GM18502 (cell line): Measurements from ENCODE around the gene SIRPD.

Experiments used
- ATAC-seq: cut with Tn5 transposase; IDR thresholded peaks from one replicate; pipeline ENCODE4 v1.9.1; 2021; ENCODE audit warnings: mild to moderate bottlenecking; ENCODE audit not compliant: unreplicated experiment, poor library complexity

SIRPD gene

DNA sequence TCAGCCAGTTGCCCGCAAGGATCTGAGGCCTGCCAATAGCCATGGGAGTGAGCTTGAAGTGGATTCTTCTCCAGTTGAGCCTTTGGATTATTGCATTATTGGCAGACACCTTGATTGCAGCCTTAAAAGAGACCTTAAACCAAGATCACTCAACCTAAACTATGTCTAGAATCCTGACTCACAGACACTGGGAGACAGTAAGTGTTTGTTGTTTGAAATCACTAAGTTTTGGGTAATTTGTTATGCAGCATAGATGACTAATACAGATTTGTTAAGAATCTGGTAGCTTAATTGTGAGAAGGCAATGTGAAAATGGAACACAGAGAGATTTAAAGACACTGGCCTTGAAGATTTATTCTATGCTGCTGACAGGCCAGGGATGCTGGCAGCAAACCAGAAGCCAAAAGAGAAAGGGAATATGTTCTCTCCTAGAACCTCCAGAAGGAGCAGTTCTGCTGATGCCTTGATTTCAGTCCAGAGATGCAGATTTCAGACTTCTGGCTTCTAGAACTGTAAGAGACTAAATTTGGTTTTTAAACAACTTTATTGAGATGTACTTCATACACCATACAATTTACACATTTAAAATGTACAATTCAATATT is 17.6 kb downstream of the SIRPD start:
- ATAC-seq = no peak

DNA sequence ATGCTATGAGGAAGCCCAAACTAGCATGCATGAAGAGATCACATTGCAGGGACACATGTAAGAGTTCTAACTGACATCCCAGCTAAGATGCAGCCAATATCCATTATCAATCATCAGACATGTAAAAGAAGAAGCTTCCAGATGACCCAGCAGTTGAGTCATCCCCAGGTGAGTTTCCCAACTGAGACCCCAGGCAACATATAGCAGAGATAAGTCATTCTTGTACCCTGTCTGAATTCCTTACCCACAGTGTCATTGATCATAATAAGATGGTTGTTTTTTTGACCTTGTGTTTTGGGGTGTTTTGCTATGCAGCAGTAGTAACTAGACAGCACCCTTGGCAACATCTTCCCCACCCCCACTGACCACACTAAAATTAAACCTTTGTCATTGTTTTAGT is 18.9 kb downstream of the SIRPD start:
- ATAC-seq = no peak

DNA sequence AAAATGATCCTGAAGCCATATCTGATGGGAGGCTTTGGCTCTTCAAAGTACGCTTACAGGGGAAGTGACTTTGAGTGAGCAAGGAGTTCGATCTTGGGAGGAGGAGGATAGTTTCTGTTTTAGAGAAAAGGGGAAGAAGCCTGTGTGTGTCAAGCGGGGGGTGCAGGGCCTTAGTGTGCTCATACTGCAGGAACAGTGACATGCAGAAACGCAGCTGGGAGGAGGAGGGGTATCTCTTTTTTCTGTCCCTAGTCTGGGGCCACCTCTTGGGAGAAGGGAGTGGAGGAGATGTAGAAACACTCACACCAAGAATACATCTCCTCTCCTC is 19.8 kb downstream of the SIRPD start:
- ATAC-seq = no peak

DNA sequence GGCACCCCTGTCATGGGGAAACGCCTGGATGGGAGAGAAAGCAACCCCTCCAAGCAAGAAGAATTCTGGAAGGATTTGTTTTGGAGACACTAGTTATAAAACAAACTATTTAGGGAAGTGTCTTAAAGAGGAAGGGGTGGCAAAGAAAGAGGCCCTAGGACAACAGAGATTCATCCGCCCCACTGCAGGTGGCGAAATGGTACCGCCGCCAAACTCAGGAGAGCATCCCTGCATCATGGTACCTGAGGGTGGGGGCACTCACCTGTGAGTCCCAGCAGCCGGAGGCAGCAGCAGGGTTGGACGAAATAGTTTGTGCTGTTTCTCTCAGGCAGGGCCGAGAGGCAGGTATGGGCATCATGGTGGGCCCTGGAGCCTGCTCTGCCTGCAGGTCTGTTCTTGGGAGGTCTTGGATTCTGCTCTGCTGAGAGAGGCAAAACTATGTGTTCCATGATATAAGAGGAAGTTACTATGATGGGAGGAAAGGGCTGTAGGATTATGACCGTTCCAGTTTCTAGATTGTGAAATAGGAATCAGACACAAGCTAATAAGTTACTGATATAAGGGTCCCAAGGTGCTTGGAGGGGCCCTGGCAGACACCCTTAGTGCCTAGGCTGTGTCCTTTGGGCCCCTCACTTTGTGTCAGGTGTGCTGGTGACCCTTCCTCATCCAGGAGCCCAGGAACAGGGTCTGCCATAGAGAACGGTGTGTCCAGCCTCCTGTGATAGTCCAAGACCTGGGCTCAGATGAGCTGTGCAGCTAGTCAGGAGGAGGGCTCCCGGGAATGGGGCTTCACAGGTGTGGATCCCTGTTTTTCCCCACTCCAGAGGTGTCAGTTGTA is 20.4 kb downstream of the SIRPD start:
- no peak for ATAC-seq

GRCh38 chr20:1535420-1536175 is 21.9 kb downstream of the SIRPD start:
- peak; percentile 93 for ATAC-seq

- no peak for ATAC-seq
These were observed 23.0 kb downstream of the SIRPD start for GRCh38 chr20:1534526-1534925.

DNA sequence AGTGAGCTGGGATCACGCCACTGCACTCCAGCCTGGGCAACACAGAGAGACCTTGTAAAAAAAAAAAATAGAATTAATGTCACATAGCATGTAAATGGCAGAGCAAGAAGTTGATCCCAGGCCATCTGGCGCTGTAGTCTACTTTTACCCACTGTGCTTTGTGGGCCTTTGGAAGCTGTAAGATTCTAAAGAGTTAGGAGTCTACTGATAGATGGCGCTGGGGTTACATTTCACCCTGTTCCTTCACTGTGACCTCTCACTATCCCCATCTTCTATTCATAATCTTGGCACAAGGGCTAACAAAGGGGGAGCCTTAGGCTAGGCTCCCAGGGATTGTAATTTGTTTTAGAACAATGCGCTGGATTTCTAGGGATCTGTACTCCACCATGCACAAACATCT is 24.4 kb downstream of the SIRPD start:
- ATAC-seq = no peak

DNA sequence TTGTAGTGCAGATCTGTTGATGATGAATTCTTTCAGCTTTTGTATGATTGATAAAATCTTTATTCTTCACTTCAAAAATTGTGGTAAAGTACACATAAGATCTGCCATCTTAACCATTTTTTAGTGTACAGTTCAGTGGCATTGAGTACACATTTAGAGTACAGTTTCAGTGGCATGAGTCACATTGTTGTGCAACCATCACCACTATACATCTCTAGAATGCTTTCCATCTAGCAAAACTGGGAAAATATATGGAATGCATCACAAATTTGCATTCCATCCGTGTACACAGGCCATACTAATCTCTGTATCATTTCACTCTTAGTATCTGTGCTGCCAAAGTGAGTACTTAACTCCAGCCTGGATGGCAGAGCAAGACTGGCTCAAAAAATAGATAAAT is 28.7 kb downstream of the SIRPD start:
- ATAC-seq = no peak

DNA sequence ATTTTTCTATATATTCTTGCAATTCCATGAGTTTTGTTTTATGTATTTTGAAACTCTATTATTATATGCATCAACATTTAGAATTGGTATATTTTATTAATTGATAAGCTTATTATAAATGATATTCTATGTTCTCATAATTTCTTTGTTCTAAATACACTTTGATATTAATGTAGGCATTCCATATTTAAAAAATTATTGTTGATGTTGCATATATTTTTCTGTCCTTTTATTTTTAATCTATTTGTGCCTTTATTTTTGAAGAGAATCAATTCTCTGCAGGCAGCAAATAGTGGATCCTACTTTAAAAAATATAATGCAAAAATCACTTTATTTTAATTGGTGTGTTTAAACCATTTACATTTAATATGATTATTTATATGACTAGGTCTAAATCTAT is 29.6 kb downstream of the SIRPD start:
- ATAC-seq = no peak

GRCh38 chr20:1526896-1527295 is 30.6 kb downstream of the SIRPD start:
- ATAC-seq = no peak

- ATAC-seq = no peak
These were observed 31.2 kb downstream of the SIRPD start for GRCh38 chr20:1526310-1526709.

DNA sequence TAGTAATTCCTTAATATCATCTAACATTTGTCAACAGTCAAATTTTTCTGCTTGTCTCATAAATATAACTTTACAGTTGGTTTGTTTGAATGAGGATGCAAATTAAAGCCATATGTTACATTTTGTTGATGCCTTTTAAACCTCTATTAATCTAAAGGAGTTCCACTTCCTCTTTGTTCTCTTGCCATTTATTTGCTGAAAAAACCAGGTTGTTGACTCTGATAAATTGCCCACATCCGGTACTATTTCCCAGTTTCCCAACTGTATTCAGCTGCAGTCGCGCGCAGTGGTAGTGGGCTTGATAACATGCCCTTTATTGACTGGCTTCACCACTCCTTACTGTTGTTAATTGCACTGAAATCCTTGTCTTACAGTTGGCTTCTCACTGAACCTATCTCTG is 33.5 kb downstream of the SIRPD start:
- ATAC-seq = no peak

DNA sequence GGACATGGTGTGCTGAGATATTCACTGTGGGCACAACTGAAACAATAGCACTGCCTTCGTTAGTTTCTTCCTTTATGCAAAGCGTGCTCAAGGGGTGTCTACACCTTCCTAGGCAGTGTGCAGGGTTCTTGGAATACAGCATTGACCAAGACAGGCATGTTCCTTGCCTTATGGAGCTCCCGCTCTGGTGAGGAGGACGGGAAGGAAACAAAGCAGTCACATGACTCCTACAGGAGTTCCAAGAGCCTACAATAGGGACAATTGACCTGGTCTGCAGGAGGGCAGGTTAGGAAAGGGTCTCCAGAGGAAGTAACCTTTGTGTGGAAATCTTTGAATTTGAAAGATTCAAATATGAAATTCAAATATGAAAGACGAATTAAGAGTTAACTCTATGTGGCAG is 40.5 kb downstream of the SIRPD start:
- no peak for ATAC-seq

DNA sequence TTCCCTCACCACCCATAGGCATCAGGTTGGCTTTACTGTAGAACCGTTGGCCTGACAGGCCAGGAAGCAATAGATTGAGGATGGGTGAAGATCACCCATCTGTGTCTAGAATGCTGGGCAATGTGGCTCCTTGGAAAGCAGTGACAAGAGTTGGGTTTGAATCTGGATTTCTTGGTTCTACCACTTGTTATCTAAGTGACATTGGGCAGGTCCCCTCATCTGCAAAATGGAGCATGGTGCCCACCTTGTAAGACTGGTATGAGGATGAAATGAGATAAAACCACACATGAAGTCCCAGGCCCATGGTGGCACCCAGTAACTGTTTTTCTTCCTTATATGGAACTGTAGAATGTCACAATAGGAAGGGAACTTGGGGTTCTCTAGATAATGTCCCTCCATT is 43.7 kb downstream of the SIRPD start:
- ATAC-seq = no peak

DNA sequence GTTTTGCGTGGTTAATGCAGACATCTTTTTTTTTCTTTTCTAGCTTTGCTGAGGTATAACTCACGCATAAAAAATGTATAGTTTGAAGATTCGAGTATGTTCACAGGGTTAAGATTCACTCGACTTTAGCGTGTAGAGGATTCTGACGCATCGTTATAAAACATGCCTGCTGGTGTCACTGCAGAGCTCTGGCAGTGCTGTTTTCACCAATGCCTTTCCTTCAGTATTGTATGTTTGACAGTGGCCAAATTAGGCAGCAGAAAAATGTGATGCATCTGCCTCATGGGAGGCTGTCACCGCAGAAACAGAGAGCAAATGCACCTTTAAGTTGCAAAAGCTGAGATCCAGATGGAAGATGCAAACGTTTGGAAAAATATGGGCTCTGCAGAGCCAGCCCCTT is 48.3 kb downstream of the SIRPD start:
- no peak for ATAC-seq

DNA sequence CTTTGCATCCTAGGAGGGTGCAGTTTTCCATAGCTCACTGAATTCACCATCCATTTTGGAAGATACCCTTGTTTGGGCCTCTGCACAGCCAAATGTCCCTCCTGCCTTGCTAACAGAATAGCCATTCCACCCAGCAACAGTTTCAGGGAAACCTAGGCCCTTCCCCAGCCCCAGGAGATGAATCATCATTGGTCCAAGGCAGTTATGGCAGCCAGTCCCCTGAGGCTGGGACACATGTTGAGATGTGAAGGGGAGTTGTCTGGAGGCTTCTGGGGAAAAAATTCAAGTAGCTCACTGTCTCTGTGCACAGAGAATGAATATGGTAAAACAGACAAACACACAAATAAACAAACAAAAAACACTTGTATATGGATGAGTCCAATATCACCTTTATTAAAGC is 48.9 kb downstream of the SIRPD start:
- no peak for ATAC-seq

- ATAC-seq = no peak
These were observed 50.2 kb downstream of the SIRPD start for GRCh38 chr20:1507276-1507675.

DNA sequence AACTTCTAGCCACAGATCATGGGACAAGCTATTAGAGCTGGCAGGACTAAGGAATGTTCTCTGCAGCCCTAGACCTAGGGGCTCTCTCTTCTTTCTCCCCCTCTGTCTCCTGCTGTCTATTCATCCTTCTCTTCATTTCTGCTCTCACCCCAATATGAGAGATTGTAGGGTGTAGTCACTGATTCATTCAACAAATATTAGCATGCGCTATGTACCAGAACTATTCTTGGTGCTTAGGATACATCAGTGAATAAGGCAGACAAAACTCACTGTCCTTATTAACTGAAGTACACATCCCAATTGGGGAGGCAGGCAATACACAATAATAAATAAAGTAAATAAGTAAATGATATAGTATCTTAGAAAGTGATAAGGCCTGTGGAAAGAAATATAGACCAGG is 51.6 kb downstream of the SIRPD start:
- ATAC-seq = no peak

DNA sequence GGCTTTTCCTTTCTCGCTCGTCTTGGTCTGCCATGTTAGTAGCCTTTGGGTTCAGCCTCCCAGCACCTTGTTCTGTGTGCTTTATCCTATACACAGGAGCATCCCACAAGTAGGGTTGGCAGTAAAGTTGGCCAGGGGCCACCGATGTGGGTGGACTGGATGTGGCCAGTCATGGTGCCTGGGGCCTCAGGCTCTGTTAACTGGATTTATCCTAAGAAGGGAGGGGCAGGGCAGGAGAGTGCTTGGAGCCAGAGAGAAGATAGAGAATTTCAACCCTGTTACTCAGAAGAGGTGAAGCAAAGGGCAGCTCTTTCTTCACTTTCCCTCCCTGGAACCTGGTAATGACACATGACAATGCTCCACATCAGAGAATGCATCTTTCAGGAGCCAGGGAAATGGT is 52.1 kb downstream of the SIRPD start:
- no peak for ATAC-seq

- ATAC-seq = peak; percentile 93
These were observed 53.8 kb downstream of the SIRPD start for GRCh38 chr20:1503564-1504227.

- ATAC-seq = no peak
These were observed 57.0 kb downstream of the SIRPD start for GRCh38 chr20:1500496-1500895.
